Esophagus squamous epithelium (tissue), 4 donors: Measurements from ENCODE around the gene ST8SIA2.

ENCODE experiments used
- CTCF ChIP-seq, 6 experiments: fragments of 450-650 bp in 4 of 6; fragments of 200-600 bp in 2 of 6; sonication (generic) in 2 of 6; IDR thresholded peaks; one replicate each; pipeline ENCODE4 v1.5.1; 2016 to 2019; ENCODE audit warnings: antibody characterized with exemption in 6 of 6, mild to moderate bottlenecking in 4 of 6, moderate library complexity in 4 of 6
- POLR2A ChIP-seq, 4 donors: fragments of 450-650 bp; IDR thresholded peaks; one replicate each; pipeline ENCODE4 v1.6.1; 2017; ENCODE audit warnings: antibody characterized with exemption in 4 of 4, mild to moderate bottlenecking in 4 of 4, moderate library complexity in 3 of 4

GRCh38 chr15:92399271-92399950 is 5.7 kb downstream of the ST8SIA2 start:
- TF ChIP-seq CTCF (IDR thresholded peaks at IDR 0.05) (no peak), POLR2A (IDR thresholded peaks at IDR 0.05) (no peak)
